ENCODE results near the gene KRTAP6-1. TPM values are rescaled to one million over a fixed set of nuclear protein-coding genes. Genes with fewer than 3 reads are reported as not detected.

Gene KRTAP6-1
- total and polyA plus RNA-seq, 10 of the 15 experiments (the other 5 are each of a cell fraction or from before 2014, with no cell fraction given): 0.16 TPM; not detected in 9

DNA sequence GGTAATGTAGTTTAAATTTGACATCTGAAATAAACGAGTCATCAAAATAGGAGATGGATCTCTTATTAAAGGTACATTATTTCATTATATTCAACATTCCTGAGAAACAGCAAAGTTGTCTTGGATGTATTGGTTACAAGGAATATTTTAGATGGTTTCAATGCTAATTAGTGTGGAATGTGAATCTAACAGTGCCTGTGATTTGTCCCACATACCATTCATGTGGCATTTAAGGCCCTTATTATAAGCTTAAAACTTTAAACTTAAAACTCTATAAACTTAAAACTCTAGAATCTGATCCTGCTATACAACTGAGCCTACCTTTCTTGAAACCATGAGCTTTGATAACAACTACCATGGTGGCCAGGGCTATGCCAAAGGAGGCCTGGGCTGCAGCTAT is 12.9 kb downstream of the KRTAP6-1 start, which contains the start of gene KRTAP22-1 (continued):
- TF ChIP-seq BHLHE40 (IDR thresholded peaks at IDR 0.05; ENCODE audit: borderline replicate concordance in 1 of 2, low read depth in 2 of 2, low read length in 1 of 2) (no peak), ZBTB33 (IDR thresholded peaks at IDR 0.05) (no peak)

- in situ Hi-C loops (cut with MboI): no loop called here
- intact Hi-C loops (cut with micrococcal nuclease; ENCODE audit: unreplicated experiment): no loop called here
- Histone ChIP-seq H3K9ac (ENCODE audit: control insufficient read depth, insufficient read depth, low read length) (no peak within 1 kb of the TSS), H3K27ac (ENCODE audit: control insufficient read depth, insufficient read depth) (no peak within 1 kb of the TSS), H3K4me1 (ENCODE audit: control insufficient read depth, insufficient read depth, low read length) (no peaks in the 10 kb centered on the region), H3K36me3 (ENCODE audit: control insufficient read depth in 2 of 2, insufficient read depth in 2 of 2, low read length in 1 of 2) (no peaks in the 10 kb centered on the region), H3K4me2 (ENCODE audit: control insufficient read depth, insufficient read depth) (no peak within 1 kb of the TSS), H3K27me3 (replicated peaks in 1 of 2; ENCODE audit: control insufficient read depth in 2 of 2, insufficient read depth in 2 of 2, low read length in 1 of 2) (no peaks in the 10 kb centered on the region), H3K9me3 (replicated peaks; ENCODE audit: control insufficient read depth, insufficient read depth, low read length) (no peaks in the 10 kb centered on the region), H4K20me1 (ENCODE audit: control insufficient read depth, insufficient read depth) (no peaks in the 10 kb centered on the region), H3K4me3 (no peak within 1 kb of the TSS), H2AFZ (ENCODE audit: control insufficient read depth, low read depth, low read length) (no peak within 1 kb of the TSS), H3K79me2 (ENCODE audit: control insufficient read depth, insufficient read depth, low read length) (no peaks in the 10 kb centered on the region)
- CTCF ChIA-PET: no interaction called here
- ATAC-seq: no peak
- SMC1A ChIA-PET (ENCODE audit: uncharacterized antibody, unreplicated experiment): no interaction called here
- DNase-seq (ENCODE audit: low read depth, low spot score): no peak
- 60% methylated on average over 6 of the region's 6 CpGs for WGBS (ENCODE audit: insufficient coverage, insufficient replicate concordance, low lambda C conversion rate, missing lambda C conversion rate)
- no TSS peak for BruUV-seq (replicated peaks)
- POLR2A ChIA-PET: no interaction called here
- no peak for FAIRE-seq
- RAD21 ChIA-PET (ENCODE audit: unreplicated experiment): no interaction called here
- TF ChIP-seq SMARCA5 (IDR thresholded peaks at IDR 0.05) (no peak), RFX5 (IDR thresholded peaks at IDR 0.05; ENCODE audit: low read depth, low read length) (no peak), IKZF2 (IDR thresholded peaks at IDR 0.05) (no peak), ETV6 (conservative IDR thresholded peaks at IDR 0.05 in 1 of 2, IDR thresholded peaks at IDR 0.05 in 1 of 2; ENCODE audit: borderline replicate concordance in 1 of 2, low read depth in 1 of 2) (no peak), CBX3 (IDR thresholded peaks at IDR 0.05; ENCODE audit: borderline replicate concordance, low read depth) (no peak), BCL11A (IDR thresholded peaks at IDR 0.05; ENCODE audit: low read depth, low read length) (no peak), BACH1 (IDR thresholded peaks at IDR 0.05; ENCODE audit: borderline replicate concordance) (no peak), LARP7 (IDR thresholded peaks at IDR 0.05) (no peak), RAD21 (IDR thresholded peaks at IDR 0.05; ENCODE audit: insufficient read depth, low read depth, low read length) (no peak), PKNOX1 (IDR thresholded peaks at IDR 0.05) (no peak), NFYA (IDR thresholded peaks at IDR 0.05; ENCODE audit: borderline replicate concordance, low read depth, low read length) (no peak), IRF5 (IDR thresholded peaks at IDR 0.05; ENCODE audit: borderline replicate concordance) (no peak), MYC (IDR thresholded peaks at IDR 0.05; ENCODE audit: insufficient read depth, insufficient read length, insufficient replicate concordance, low read length, severe bottlenecking) (no peak)
- TF ChIP-seq, protein P1, sequence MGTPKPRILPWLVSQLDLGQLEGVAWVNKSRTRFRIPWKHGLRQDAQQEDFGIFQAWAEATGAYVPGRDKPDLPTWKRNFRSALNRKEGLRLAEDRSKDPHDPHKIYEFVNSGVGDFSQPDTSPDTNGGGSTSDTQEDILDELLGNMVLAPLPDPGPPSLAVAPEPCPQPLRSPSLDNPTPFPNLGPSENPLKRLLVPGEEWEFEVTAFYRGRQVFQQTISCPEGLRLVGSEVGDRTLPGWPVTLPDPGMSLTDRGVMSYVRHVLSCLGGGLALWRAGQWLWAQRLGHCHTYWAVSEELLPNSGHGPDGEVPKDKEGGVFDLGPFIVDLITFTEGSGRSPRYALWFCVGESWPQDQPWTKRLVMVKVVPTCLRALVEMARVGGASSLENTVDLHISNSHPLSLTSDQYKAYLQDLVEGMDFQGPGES (IDR thresholded peaks at IDR 0.05): no peak
- TF ChIP-seq, protein P2, sequence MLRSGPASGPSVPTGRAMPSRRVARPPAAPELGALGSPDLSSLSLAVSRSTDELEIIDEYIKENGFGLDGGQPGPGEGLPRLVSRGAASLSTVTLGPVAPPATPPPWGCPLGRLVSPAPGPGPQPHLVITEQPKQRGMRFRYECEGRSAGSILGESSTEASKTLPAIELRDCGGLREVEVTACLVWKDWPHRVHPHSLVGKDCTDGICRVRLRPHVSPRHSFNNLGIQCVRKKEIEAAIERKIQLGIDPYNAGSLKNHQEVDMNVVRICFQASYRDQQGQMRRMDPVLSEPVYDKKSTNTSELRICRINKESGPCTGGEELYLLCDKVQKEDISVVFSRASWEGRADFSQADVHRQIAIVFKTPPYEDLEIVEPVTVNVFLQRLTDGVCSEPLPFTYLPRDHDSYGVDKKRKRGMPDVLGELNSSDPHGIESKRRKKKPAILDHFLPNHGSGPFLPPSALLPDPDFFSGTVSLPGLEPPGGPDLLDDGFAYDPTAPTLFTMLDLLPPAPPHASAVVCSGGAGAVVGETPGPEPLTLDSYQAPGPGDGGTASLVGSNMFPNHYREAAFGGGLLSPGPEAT (IDR thresholded peaks at IDR 0.05; ENCODE audit: low read depth): no peak
Measured at GRCh38 chr21:30598802-30599201, 14.9 kb downstream of the KRTAP6-1 start, which contains the start of gene KRTAP6-2. KRTAP6-2 (minus strand) TSS chr21:30598902; CDS start chr21:30598874, 28 bp downstream.

All from GM12878 (cell line).